B cell (primary cell): ENCODE data around the gene DCBLD1. TPM values are rescaled to one million over a fixed set of nuclear protein-coding genes. Genes with fewer than 3 reads are reported as not detected.

Source experiments
- ATAC-seq: fragments of 200-7000 bp; cut with Tn5 transposase; one replicate; pipeline ENCODE4 v1.10.0; 2021; ENCODE audit warnings: low read depth, mild to moderate bottlenecking, moderate number of reproducible peaks, moderate library complexity
- CTCF ChIA-PET: fragments of 350-600 bp; sonication (Branson Sonifier 250); formaldehyde crosslinking; loops from one replicate; lab custom pipeline; 2021; ENCODE audit warnings: antibody characterized with exemption, inconsistent platforms; lab: Charles Lee
- POLR2A ChIA-PET: fragments of 350-600 bp; sonication (Branson Sonifier 250); formaldehyde crosslinking; loops from one replicate; lab custom pipeline; 2021; ENCODE audit warnings: antibody characterized with exemption; lab: Charles Lee
- DNase-seq: peaks from one replicate; pipeline ENCODE4 v3.0.0; 2013
- H2AFZ ChIP-seq: 2 replicates; pipeline ENCODE4 v1.6.1; 2012; ENCODE audit warnings: mild to moderate bottlenecking, low read depth, low read length; ENCODE audit not compliant: insufficient read depth, poor library complexity, severe bottlenecking
- H3K27ac ChIP-seq, 2 donors: 1 replicate in 1 of 2; 2 replicates in 1 of 2; pipeline ENCODE4 v1.5.1; 2012 to 2013; ENCODE audit warnings: low read length in 2 of 2, mild to moderate bottlenecking in 2 of 2, moderate library complexity in 1 of 2
- H3K27me3 ChIP-seq, 4 experiments: fragments of 200-600 bp in 1 of 4; sonication (generic) in 1 of 4; replicated peaks in 1 of 4; 1 replicate in 2 of 4; 2 replicates in 2 of 4; pipeline versions ENCODE4 v1.6.1 to v1.7.0; 2013 to 2016; ENCODE audit warnings: low read length in 3 of 4, mild to moderate bottlenecking in 2 of 4, mixed read lengths in 1 of 4, moderate library complexity in 1 of 4; ENCODE audit not compliant: insufficient read depth in 4 of 4, control insufficient read depth in 3 of 4; ENCODE audit errors: control extremely low read depth in 1 of 4
- H3K36me3 ChIP-seq, 2 experiments: replicated peaks in 1 of 2; 1 replicate in 1 of 2; 2 replicates in 1 of 2; pipeline versions ENCODE4 v1.6.1 to v1.7.1; 2013; ENCODE audit warnings: low read length in 1 of 2; ENCODE audit not compliant: insufficient read depth in 2 of 2, control insufficient read depth in 1 of 2; ENCODE audit errors: control extremely low read depth in 1 of 2, extremely low read depth in 1 of 2
- H3K4me1 ChIP-seq, 2 donors: fragments of 200-600 bp in 1 of 2; sonication (generic) in 1 of 2; 1 replicate in 1 of 2; 2 replicates in 1 of 2; pipeline versions ENCODE4 v1.5.1 to v1.6.1; 2013 to 2017; ENCODE audit warnings: low read length in 2 of 2; ENCODE audit not compliant: control insufficient read depth in 2 of 2, insufficient read depth in 2 of 2
- H3K4me2 ChIP-seq: replicated peaks from 2 replicates; pipeline ENCODE3; 2012; ENCODE audit warnings: mild to moderate bottlenecking, low read depth, low read length; ENCODE audit not compliant: poor library complexity, severe bottlenecking
- H3K4me3 ChIP-seq, 5 experiments: fragments of 200-600 bp in 1 of 5; sonication (generic) in 1 of 5; 1 replicate in 3 of 5; 2 replicates in 2 of 5; pipeline versions ENCODE4 v1.5.1 to v1.7.0; 2011 to 2016; ENCODE audit warnings: low read length in 4 of 5, mild to moderate bottlenecking in 4 of 5, low read depth in 2 of 5, control low read depth in 1 of 5, moderate library complexity in 1 of 5; ENCODE audit not compliant: insufficient read depth in 1 of 5; ENCODE audit errors: control extremely low read depth in 1 of 5, extremely low read depth in 1 of 5
- H3K79me2 ChIP-seq: fragments of 200-600 bp; sonication (generic); one replicate; pipeline ENCODE4 v1.6.0; 2016; ENCODE audit warnings: low read length; ENCODE audit not compliant: control insufficient read depth, insufficient read depth
- H3K9ac ChIP-seq: fragments of 200-600 bp; sonication (generic); 2 replicates; pipeline ENCODE4 v1.6.1; 2017; ENCODE audit warnings: mild to moderate bottlenecking, low read length, moderate library complexity
- H3K9me3 ChIP-seq, 3 donors: one replicate each; pipeline versions ENCODE4 v1.6.1 to v1.7.1; 2013; ENCODE audit warnings: low read length in 2 of 3; ENCODE audit not compliant: control insufficient read depth in 2 of 3, insufficient read depth in 1 of 3; ENCODE audit errors: control extremely low read depth in 1 of 3
- H4K20me1 ChIP-seq: 2 replicates; pipeline ENCODE4 v1.6.0; 2012; ENCODE audit warnings: mild to moderate bottlenecking, low read length; ENCODE audit not compliant: insufficient read depth, control insufficient read depth, poor library complexity, severe bottlenecking
- H3K27ac Mint-ChIP-seq: one replicate; pipeline ENCODE4 v1.8.0; 2021; ENCODE audit warnings: mixed read lengths
- H3K27me3 Mint-ChIP-seq: one replicate; pipeline ENCODE4 v1.8.0; 2021; ENCODE audit warnings: mixed read lengths
- H3K4me1 Mint-ChIP-seq: one replicate; pipeline ENCODE4 v1.8.0; 2021; ENCODE audit warnings: mixed read lengths
- H3K4me3 Mint-ChIP-seq: one replicate; pipeline ENCODE4 v1.8.0; 2021; ENCODE audit warnings: mixed read lengths
- H3K9me3 Mint-ChIP-seq: one replicate; pipeline ENCODE4 v1.8.0; 2022; ENCODE audit warnings: mixed read lengths; ENCODE audit not compliant: insufficient read depth
- EZH2 ChIP-seq: IDR thresholded peaks from 2 replicates; pipeline ENCODE4 v1.6.1; 2012; ENCODE audit warnings: borderline replicate concordance, low read depth, mild to moderate bottlenecking, moderate library complexity, low read length; ENCODE audit not compliant: insufficient read depth, poor library complexity, severe bottlenecking
- WGBS: methylation state at CpG from one replicate; pipeline ENCODE4 v1.1.5; 2013; ENCODE audit warnings: missing lambda C conversion rate; ENCODE audit not compliant: insufficient coverage; 5-methylcytosine and 5-hydroxymethylcytosine counted together
- intact Hi-C: fragments of 100-400 bp; cut with micrococcal nuclease; formaldehyde crosslinking; loops from one replicate; pipeline ENCODE4 v1.10.0; 2022
- polyA plus RNA-seq: library from polyadenylated mRNA; depleted of rRNA; stranded (reverse); fragments of >200 nt; gene quantifications from 2 replicates; pipeline ENCODE4 v1.2.3, GENCODE V29; 2012
- total RNA-seq, 2 donors: library from RNA; stranded (reverse); fragments of 120-200 nt in 1 of 2; gene quantifications; 1 replicate in 1 of 2; 2 replicates in 1 of 2; pipeline versions ENCODE4 v1.2.3 to v1.2.4, GENCODE V29; 2013 to 2022
- TF ChIP-seq, protein P1 (sequence below): fragments of 200-600 bp; IDR thresholded peaks from one replicate; pipeline ENCODE4 v1.8.0; 2022; ENCODE audit warnings: antibody characterized with exemption, mild to moderate bottlenecking

The DCBLD1 gene
- total and polyA plus RNA-seq, 2 donors (not counting 1 experiment from before 2014, with no cell fraction given) = 0.21 to 0.37 TPM

DNA sequence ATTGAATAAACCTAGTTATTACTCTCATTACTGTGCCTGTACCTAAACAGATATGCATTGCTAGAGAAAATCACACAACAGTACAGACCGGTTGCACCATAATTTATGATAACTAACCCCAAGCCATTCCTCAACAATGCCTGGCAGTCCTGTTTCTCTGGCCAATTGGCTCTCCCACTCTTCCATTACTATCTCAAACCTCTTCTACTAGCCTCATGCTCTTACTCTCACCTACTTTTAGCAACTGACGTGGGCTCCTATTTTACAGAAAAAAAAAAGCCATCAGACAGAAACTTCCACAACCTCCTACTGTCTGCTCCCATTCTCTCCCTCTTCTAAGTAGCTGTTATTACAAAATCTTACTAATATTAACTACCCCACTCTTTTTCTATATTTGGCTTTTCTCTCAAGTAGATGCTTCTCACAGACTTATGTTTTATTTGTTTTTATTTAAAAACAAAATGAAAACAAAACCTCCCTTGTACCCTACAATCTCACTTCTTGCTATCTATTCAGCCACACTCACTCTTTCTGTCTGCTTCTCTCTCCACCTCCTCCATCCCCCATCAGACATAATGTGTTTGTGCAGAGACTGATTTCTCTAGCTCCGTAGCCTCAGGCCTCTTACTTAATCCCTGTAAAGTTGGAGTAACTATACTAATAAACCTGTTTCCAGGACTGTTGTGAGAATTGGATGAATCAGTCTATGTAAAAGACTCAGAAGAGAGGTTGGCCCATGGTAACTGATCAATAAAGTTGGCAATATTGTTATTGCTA lies 110.7 kb downstream of the DCBLD1 start:
- ATAC-seq (no peak), DNase-seq (no peak)
- ChIA-PET CTCF (no interaction called here), POLR2A (no interaction called here)
- no peaks in the 10 kb centered on the region for H3K27me3 Mint-ChIP-seq
- no peak overlapping the region for H3K9ac ChIP-seq
- no peaks in the 10 kb centered on the region for H3K9me3 ChIP-seq
- no peak overlapping the region for H2AFZ ChIP-seq
- H3K27ac Mint-ChIP-seq = no peak overlapping the region
- H3K27me3 ChIP-seq = no peaks in the 10 kb centered on the region
- no peak for TF ChIP-seq EZH2
- TF ChIP-seq, protein P1, sequence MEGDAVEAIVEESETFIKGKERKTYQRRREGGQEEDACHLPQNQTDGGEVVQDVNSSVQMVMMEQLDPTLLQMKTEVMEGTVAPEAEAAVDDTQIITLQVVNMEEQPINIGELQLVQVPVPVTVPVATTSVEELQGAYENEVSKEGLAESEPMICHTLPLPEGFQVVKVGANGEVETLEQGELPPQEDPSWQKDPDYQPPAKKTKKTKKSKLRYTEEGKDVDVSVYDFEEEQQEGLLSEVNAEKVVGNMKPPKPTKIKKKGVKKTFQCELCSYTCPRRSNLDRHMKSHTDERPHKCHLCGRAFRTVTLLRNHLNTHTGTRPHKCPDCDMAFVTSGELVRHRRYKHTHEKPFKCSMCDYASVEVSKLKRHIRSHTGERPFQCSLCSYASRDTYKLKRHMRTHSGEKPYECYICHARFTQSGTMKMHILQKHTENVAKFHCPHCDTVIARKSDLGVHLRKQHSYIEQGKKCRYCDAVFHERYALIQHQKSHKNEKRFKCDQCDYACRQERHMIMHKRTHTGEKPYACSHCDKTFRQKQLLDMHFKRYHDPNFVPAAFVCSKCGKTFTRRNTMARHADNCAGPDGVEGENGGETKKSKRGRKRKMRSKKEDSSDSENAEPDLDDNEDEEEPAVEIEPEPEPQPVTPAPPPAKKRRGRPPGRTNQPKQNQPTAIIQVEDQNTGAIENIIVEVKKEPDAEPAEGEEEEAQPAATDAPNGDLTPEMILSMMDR = no peak
- no peak overlapping the region for H3K4me3 Mint-ChIP-seq
- WGBS = 100% methylated on average over 2 of the region's 3 CpGs
- H3K4me2 ChIP-seq = no peak overlapping the region
- H3K9me3 Mint-ChIP-seq = no peaks in the 10 kb centered on the region
- peaks cover 57% of the 10 kb centered on the region for H4K20me1 ChIP-seq
- H3K4me1 ChIP-seq = no peaks in the 10 kb centered on the region
- intact Hi-C loops = no loop called here
- peaks cover 16% of the 10 kb centered on the region for H3K4me1 Mint-ChIP-seq
- H3K4me3 ChIP-seq = no peak overlapping the region
- H3K27ac ChIP-seq = no peak overlapping the region
- peaks cover 66% of the 10 kb centered on the region for H3K79me2 ChIP-seq
- H3K36me3 ChIP-seq = peaks cover 0 to 8% of the 10 kb centered on the region in 2 experiments
